ENCODE results near the gene FGFR3.

DNA sequence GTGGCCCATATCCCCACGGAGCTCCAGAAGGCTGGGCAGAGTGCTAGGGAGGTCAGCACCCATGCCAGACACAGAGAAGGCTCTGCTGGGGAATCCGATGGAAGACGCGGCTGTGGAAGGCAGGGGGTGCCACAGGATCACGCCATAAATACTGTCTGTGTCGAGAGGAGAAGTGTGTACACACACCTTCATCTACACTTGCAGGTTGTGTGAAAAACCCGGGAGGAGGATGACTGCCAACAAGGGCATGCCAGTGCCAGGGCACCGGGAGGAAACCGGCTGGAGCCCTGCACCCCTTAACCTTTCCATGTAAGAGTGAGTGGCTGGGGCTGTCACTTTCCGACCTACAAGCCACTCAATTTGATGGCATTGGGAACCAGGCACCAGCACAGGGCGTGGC lies 31.7 kb downstream of the FGFR3 start:
- TF ChIP-seq, protein P1, sequence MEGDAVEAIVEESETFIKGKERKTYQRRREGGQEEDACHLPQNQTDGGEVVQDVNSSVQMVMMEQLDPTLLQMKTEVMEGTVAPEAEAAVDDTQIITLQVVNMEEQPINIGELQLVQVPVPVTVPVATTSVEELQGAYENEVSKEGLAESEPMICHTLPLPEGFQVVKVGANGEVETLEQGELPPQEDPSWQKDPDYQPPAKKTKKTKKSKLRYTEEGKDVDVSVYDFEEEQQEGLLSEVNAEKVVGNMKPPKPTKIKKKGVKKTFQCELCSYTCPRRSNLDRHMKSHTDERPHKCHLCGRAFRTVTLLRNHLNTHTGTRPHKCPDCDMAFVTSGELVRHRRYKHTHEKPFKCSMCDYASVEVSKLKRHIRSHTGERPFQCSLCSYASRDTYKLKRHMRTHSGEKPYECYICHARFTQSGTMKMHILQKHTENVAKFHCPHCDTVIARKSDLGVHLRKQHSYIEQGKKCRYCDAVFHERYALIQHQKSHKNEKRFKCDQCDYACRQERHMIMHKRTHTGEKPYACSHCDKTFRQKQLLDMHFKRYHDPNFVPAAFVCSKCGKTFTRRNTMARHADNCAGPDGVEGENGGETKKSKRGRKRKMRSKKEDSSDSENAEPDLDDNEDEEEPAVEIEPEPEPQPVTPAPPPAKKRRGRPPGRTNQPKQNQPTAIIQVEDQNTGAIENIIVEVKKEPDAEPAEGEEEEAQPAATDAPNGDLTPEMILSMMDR (IDR thresholded peaks at IDR 0.05), result no peak
- TF ChIP-seq RXRA (IDR thresholded peaks at IDR 0.05; ENCODE audit: borderline replicate concordance, low read depth) (no peak), FOXJ3 (CRISPR knock-in tag; IDR thresholded peaks at IDR 0.05) (no peak), NFIC (IDR thresholded peaks at IDR 0.05; ENCODE audit: borderline replicate concordance) (no peak), SMC3 (IDR thresholded peaks at IDR 0.05; ENCODE audit: low read depth, low read length) (no peak)
- TF ChIP-seq, protein P2, sequence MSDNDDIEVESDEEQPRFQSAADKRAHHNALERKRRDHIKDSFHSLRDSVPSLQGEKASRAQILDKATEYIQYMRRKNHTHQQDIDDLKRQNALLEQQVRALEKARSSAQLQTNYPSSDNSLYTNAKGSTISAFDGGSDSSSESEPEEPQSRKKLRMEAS (IDR thresholded peaks at IDR 0.05; ENCODE audit: low read depth), result no peak

All from SK-N-SH (cell line).